HepG2 (cell line): Measurements from ENCODE around the gene ACSL5. TPM values are rescaled to one million over a fixed set of nuclear protein-coding genes. Genes with fewer than 3 reads are reported as not detected.
A peak's percentile ranks its signal among the peaks of the same experiment; 100 is the strongest.

ENCODE experiments used
- ARID5B ChIP-seq: IDR thresholded peaks from 2 replicates; pipeline ENCODE4 v1.4.0; 2020; ENCODE audit warnings: mild to moderate bottlenecking, missing genetic modification reagents
- ATF4 ChIP-seq, 2 experiments: fragments of 450-650 bp in 1 of 2; sonication (generic) in 1 of 2; formaldehyde crosslinking; IDR thresholded peaks; 2 replicates each; pipeline versions ENCODE4 v1.5.0 to v1.8.0; 2020 to 2022; ENCODE audit warnings: mild to moderate bottlenecking in 1 of 2, missing genetic modification reagents in 1 of 2
- BCL3 ChIP-seq: sonication (generic); formaldehyde crosslinking; IDR thresholded peaks from 2 replicates; pipeline ENCODE4 v1.5.1; 2020; ENCODE audit warnings: mild to moderate bottlenecking, missing genetic modification reagents, moderate library complexity
- CSRNP2 ChIP-seq: sonication (generic); formaldehyde crosslinking; conservative IDR thresholded peaks from 2 replicates; pipeline ENCODE4 v1.8.0; 2022; ENCODE audit warnings: low read depth, missing genetic modification reagents
- ERF ChIP-seq: IDR thresholded peaks from 2 replicates; pipeline ENCODE4 v1.6.1; 2018; ENCODE audit warnings: missing biosample characterization, missing genetic modification reagents
- FOXA1 ChIP-seq, 2 experiments: fragments of 450-650 bp in 1 of 2; sonication (generic) in 1 of 2; formaldehyde crosslinking in 1 of 2; IDR thresholded peaks; 2 replicates each; pipeline versions ENCODE4 v1.4.0 to v1.6.1; 2016 to 2020; ENCODE audit warnings: missing genetic modification reagents in 1 of 2
- FOXP1 ChIP-seq, 2 experiments: fragments of 450-650 bp in 1 of 2; IDR thresholded peaks; 2 replicates each; pipeline ENCODE4 v1.6.1; 2017 to 2018; ENCODE audit warnings: antibody characterized with exemption in 1 of 2
- GTF2F1 ChIP-seq: fragments of 150-350 bp; IDR thresholded peaks from 2 replicates; pipeline ENCODE4 v1.6.1; 2014; ENCODE audit warnings: low read length
- MTF1 ChIP-seq: sonication (generic); formaldehyde crosslinking; IDR thresholded peaks from 2 replicates; pipeline ENCODE4 v1.5.0; 2020; ENCODE audit warnings: missing genetic modification reagents
- NCOA1 ChIP-seq: sonication (generic); formaldehyde crosslinking; IDR thresholded peaks from 2 replicates; pipeline ENCODE4 v1.9.0; 2021; ENCODE audit warnings: missing genetic modification reagents
- TBX3 ChIP-seq: fragments of 450-650 bp; IDR thresholded peaks from 2 replicates; pipeline ENCODE4 v1.6.1; 2017; ENCODE audit warnings: antibody characterized with exemption, mild to moderate bottlenecking, inconsistent platforms, borderline replicate concordance
- ZIK1 ChIP-seq: sonication (generic); formaldehyde crosslinking; IDR thresholded peaks from 2 replicates; pipeline ENCODE4 v1.5.0; 2020; ENCODE audit warnings: mild to moderate bottlenecking, low read depth, missing genetic modification reagents, borderline replicate concordance
- ZNF331 ChIP-seq: sonication (generic); formaldehyde crosslinking; IDR thresholded peaks from 2 replicates; pipeline ENCODE4 v1.4.0; 2020; ENCODE audit warnings: missing genetic modification reagents
- ZNF850 ChIP-seq: sonication (generic); formaldehyde crosslinking; conservative IDR thresholded peaks from 2 replicates; pipeline ENCODE4 v1.9.0; 2021; ENCODE audit warnings: mild to moderate bottlenecking, missing genetic modification reagents
- polyA plus RNA-seq, 8 experiments: library from polyadenylated mRNA; depleted of rRNA in 3 of 8; stranded (reverse) in 7 of 8; unstranded in 1 of 8; fragments of >200 nt; fragmentation: Illumina TruSeq in 4 of 8; extraction: Trizol in 4 of 8; gene quantifications; 2 replicates each; pipeline versions ENCODE4 v1.2.1 to v1.2.3, GENCODE V29; 2011 to 2016; ENCODE audit warnings: low read depth in 4 of 8, missing spikeins in 1 of 8, mixed read lengths in 1 of 8; ENCODE audit not compliant: insufficient read depth in 1 of 8
- total RNA-seq, 5 experiments: library from RNA; depleted of rRNA; stranded (reverse); fragments of >200 nt; fragmentation: Illumina TruSeq; extraction: Trizol; gene quantifications; 2 replicates each; pipeline ENCODE4 v1.2.3, GENCODE V29; 2016; ENCODE audit warnings: low read depth in 1 of 5
- TF ChIP-seq, protein P1 (sequence below): sonication (generic); formaldehyde crosslinking; IDR thresholded peaks from 2 replicates; pipeline ENCODE4 v1.5.1; 2020; ENCODE audit warnings: mild to moderate bottlenecking, missing genetic modification reagents, borderline replicate concordance

Gene ACSL5
- total and polyA plus RNA-seq, 2 of the 13 experiments (the other 11 are each of a cell fraction or from before 2014, with no cell fraction given): 56.4 to 82.5 TPM

- TF ChIP-seq ARID5B (CRISPR knock-in tag) (peak; percentile 71; the same call in 1 of the 2 replicates), BCL3 (CRISPR knock-in tag) (0 out of 2 replicates have a peak, but pooled peaks have one; percentile 58), ZNF850 (CRISPR knock-in tag) (no peak), TBX3 (peak; percentile 41; the same call in 1 of the 2 replicates), FOXP1 (IDR thresholded peaks at IDR 0.05) (no peak), FOXP1 (CRISPR knock-in tag; IDR thresholded peaks at IDR 0.05) (peak; percentile 18; the same call in 1 of the 2 replicates), FOXA1 (IDR thresholded peaks at IDR 0.05) (no peak), FOXA1 (CRISPR knock-in tag; IDR thresholded peaks at IDR 0.05) (0 out of 2 replicates have a peak, but pooled peaks have one; percentile 1), ATF4 (CRISPR knock-in tag; IDR thresholded peaks at IDR 0.05) (peak in 1 of 2 experiments; percentile 46; a peak in 1 of 4 replicates), ZNF331 (no peak), MTF1 (CRISPR knock-in tag) (no peak), NCOA1 (no peak), CSRNP2 (no peak), ZIK1 (no peak), GTF2F1 (no peak), ERF (CRISPR knock-in tag) (peak; percentile 52; the same call in 1 of the 2 replicates)
- TF ChIP-seq, protein P1, sequence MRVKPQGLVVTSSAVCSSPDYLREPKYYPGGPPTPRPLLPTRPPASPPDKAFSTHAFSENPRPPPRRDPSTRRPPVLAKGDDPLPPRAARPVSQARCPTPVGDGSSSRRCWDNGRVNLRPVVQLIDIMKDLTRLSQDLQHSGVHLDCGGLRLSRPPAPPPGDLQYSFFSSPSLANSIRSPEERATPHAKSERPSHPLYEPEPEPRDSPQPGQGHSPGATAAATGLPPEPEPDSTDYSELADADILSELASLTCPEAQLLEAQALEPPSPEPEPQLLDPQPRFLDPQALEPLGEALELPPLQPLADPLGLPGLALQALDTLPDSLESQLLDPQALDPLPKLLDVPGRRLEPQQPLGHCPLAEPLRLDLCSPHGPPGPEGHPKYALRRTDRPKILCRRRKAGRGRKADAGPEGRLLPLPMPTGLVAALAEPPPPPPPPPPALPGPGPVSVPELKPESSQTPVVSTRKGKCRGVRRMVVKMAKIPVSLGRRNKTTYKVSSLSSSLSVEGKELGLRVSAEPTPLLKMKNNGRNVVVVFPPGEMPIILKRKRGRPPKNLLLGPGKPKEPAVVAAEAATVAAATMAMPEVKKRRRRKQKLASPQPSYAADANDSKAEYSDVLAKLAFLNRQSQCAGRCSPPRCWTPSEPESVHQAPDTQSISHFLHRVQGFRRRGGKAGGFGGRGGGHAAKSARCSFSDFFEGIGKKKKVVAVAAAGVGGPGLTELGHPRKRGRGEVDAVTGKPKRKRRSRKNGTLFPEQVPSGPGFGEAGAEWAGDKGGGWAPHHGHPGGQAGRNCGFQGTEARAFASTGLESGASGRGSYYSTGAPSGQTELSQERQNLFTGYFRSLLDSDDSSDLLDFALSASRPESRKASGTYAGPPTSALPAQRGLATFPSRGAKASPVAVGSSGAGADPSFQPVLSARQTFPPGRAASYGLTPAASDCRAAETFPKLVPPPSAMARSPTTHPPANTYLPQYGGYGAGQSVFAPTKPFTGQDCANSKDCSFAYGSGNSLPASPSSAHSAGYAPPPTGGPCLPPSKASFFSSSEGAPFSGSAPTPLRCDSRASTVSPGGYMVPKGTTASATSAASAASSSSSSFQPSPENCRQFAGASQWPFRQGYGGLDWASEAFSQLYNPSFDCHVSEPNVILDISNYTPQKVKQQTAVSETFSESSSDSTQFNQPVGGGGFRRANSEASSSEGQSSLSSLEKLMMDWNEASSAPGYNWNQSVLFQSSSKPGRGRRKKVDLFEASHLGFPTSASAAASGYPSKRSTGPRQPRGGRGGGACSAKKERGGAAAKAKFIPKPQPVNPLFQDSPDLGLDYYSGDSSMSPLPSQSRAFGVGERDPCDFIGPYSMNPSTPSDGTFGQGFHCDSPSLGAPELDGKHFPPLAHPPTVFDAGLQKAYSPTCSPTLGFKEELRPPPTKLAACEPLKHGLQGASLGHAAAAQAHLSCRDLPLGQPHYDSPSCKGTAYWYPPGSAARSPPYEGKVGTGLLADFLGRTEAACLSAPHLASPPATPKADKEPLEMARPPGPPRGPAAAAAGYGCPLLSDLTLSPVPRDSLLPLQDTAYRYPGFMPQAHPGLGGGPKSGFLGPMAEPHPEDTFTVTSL: peak; percentile 27; the same call in 1 of the 2 replicates
Measured at GRCh38 chr10:112379635-112380296, 5.8 kb downstream of the ACSL5 start (continued).
